ENCODE measurements around the gene TESMIN.

Gene TESMIN

GRCh38 chr11:68704887-68705286 is 46.4 kb downstream of the TESMIN start:
- DNase-seq: no peak

- DNase-seq: no peak
Observed at GRCh38 chr11:68698993-68699392, 52.3 kb downstream of the TESMIN start.

- DNase-seq: no peak
Observed at GRCh38 chr11:68695531-68695930, 55.8 kb downstream of the TESMIN start.

DNA sequence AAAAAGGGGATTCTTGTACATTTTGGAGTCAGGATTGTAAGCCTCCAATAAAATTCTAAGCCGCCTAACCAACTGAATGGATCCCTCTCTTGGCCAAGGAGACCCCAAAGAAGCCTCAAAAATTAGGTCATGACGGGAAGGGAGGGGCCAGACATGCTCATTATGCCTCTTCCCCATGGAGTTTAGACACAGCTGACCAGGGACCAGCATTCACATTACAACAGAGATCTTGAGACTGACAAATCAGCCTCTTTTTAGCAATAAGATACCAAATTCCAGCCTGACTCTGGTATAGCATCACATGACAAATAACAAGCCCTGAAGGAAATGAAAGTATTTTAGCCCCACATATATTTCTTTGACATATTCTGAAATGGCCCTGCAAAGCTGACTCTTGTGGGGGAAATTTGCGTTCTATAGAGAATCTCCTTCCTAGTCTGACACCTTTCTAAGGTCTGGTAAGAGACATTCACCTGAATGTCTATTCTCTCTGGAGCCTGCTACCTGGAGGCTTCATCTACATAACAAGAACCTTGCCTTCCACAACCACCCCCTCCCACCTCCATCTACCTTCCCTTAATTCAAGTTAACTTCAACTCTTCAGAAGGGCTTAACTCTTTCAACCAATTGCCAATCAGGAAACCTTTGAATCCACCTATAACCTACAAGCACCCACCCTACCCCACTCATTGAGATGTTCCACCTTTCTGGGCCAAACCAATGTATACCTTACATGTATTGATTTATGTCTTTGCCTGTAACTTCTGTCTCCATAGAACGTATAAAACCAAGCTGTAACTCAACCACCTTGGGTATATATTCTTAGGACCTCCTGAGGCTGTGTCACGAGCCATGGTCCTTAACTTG is 56.7 kb downstream of the TESMIN start:
- no peak for DNase-seq

DNA sequence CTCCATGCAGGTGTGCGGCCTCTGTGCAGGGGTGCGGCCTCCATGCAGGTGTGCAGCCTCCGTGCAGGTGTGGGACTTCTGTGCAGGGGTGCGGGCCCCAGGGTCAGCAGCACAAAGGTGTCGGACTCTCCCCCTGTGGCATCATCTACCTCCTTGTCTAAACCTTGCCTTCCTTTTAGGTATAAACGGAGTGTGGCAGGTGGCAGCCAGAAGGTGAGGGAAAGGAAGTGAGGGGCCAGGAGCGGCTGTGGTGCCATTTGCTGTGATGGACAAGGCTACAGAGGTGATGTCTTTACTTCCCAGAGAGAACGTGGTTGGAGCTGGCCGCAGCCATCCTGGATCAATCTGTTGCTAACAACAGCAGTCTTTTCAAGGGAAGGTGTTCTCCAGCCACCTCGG is 57.8 kb downstream of the TESMIN start:
- no peak for DNase-seq

GRCh38 chr11:68692871-68693483 is 58.3 kb downstream of the TESMIN start:
- no peak for DNase-seq

DNA sequence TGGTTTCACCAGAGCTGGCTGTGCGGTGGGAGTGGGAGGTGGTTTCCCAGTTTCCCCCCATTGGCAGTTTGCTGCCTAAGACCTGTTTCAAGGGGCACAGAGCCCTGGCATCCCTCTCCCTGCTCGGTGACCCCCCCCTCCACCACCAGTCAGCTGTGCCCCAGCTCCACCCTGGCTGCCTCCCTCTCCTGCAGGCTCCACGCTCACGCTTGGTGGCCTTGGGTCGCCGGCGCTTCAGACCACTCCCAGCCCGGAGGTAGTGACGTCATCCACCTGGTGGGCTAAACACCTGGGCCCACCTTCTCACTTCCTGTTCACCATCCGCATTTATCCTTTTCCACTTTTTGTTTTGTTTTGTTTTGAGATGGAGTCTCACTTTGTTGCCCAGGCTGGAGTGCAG is 59.2 kb downstream of the TESMIN start:
- DNase-seq: no peak

- no peak for DNase-seq
Observed at GRCh38 chr11:68691402-68691784, 59.9 kb downstream of the TESMIN start.

- no peak for DNase-seq
Observed at GRCh38 chr11:68690671-68691401, 60.5 kb downstream of the TESMIN start.

DNA sequence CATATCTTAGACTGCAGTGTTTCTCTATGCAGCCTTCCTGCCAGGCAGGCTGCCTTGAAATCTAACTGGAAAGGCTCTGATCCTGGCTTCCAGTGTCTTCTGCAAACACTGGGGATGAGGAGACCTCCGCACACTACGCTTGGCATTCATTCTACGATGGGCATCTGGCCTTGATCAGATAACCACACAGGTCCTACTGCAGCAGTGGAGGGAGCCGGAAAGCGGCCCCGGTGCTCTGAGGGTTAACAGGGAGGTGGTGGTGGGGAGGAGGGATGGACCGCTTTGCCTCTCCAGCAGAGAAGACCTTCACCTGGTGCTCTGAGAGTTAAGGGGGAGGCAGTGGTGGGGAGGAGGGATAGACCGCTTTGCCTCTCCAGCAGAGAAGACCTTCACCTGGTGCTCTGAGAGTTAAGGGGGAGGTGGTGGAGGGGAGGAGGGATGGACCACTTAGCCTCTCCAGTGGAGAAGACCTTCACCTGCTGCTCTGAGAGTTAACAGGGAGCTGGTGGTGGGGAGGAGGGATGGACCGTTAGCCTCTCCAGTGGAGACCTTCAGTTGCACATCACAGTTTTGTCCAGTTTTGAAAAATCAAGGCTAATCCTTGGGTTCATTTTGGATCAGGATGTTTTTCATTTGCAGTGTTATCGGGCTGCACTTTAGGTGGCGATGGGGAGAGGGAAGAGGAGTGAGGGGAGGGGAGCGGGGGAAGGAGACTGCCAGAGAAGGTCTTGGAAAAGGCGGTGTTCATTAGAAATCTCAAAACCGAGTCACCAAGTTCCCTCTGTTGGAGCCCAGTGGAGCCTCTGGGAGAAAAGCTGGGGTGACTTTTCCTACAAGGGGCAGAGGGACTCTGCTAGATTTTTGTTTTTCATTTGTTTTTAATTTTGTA is 61.3 kb downstream of the TESMIN start:
- no peak for DNase-seq

DNA sequence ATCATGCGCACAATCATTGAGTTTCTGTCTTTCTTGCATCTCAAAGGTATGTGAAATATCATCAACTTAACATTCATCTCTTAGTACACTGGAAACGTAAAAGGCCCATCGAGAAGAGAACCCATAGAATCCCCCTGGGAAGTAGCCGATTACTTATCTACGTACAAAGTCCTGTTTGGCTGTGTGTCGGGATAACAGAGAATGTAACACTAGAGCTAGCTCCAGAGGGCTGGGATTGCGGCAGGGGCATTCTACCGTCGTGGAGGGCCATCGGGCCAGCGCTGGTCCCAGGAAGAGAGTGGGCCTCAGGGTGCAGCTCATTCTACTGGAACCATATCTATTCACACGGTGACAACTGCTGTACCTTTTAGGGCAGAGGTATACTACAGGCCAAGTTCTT is 62.4 kb downstream of the TESMIN start:
- DNase-seq: no peak

DNA sequence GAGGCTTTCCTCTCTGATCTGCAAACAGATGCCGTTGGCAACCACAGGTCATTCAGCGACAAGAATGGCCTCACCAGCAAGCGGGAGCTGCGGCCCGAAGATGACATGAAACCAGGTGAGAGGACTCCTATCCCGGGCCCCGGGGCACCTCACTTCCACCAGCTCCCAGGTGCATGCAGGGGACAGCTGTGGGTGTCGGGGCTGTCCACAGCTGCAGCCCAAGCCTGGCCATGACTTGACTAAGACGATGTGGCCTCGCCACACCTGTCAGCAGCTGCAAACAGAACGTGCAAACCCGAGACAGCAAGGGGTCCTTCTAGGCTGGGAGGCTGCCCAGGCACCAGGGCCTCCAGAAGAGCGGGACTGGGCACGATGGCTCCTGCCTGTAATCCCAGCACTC is 63.3 kb downstream of the TESMIN start:
- no peak for DNase-seq

DNA sequence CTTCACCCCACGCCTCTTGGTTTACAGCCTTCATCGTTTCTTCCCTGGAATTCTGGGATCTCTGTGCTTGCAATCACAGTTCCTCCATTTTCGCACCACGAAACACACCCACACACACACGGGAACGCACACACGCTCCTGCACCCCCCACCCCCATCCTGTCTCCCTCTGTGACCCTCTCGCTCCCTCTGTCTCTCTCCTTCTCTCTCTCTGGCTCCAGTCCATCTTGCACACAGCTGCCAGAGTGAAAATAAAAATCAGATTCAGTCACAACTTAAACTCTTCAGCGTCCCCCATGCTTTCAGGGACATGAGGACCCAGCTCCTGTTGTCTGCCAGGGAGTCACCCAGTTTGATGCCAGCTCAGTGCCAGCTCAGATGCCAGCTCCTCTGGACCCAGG is 64.0 kb downstream of the TESMIN start:
- DNase-seq: no peak

DNA sequence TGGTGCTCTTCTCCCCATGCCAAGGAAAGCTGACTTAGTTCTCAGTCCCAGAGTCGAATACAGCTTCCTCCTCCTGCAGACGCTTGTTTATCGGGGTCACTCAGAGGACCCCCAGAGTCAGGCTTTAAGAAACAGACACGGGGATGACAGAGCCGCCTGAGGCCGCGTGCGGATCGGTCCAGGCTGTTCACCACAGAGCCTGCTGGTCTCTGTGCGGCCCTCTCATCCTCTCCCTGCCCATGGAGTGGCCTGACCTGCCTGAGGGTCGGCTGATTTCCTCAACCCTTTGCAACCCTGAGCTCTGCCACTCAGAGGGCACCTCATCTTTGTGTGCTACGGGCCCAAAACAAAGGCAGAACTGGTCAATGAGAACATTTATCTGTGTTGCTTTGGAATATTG is 64.8 kb downstream of the TESMIN start:
- no peak for DNase-seq

DNA sequence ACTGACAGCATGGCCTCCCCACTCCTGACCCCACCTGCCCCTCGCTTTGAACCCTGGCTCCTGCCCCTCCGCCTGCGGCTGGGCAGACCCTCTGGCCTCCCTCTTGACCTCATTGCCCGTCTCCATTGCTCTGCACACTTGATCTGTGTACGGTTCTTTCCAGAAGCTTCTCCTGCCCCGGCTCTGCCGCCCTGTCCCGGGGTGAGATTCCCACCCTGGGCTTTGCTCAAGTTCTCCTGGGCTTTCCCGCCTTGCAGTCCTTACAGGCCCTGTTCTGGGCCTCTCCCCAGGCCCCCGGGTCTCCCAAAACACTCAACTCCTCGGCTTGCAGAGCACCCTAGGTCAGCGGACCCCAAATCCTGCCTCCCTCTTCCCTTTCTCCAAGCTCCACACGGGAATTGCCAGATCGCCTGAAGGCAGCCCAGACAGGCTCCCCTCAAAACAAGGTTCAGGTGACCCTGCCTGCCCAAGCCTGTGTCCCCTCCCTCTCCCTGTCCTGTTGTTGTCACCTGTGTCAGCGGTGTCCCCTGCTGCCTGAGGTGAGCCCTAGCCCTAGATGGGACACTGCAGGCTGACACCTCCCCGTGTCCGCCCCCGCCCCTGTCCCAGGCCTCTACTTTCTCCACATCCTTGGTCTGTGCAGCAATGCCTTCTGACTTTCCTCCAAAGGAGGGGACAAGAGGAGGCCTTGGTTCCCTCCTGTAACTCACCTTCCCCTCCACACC is 65.5 kb downstream of the TESMIN start:
- no peak for DNase-seq

DNA sequence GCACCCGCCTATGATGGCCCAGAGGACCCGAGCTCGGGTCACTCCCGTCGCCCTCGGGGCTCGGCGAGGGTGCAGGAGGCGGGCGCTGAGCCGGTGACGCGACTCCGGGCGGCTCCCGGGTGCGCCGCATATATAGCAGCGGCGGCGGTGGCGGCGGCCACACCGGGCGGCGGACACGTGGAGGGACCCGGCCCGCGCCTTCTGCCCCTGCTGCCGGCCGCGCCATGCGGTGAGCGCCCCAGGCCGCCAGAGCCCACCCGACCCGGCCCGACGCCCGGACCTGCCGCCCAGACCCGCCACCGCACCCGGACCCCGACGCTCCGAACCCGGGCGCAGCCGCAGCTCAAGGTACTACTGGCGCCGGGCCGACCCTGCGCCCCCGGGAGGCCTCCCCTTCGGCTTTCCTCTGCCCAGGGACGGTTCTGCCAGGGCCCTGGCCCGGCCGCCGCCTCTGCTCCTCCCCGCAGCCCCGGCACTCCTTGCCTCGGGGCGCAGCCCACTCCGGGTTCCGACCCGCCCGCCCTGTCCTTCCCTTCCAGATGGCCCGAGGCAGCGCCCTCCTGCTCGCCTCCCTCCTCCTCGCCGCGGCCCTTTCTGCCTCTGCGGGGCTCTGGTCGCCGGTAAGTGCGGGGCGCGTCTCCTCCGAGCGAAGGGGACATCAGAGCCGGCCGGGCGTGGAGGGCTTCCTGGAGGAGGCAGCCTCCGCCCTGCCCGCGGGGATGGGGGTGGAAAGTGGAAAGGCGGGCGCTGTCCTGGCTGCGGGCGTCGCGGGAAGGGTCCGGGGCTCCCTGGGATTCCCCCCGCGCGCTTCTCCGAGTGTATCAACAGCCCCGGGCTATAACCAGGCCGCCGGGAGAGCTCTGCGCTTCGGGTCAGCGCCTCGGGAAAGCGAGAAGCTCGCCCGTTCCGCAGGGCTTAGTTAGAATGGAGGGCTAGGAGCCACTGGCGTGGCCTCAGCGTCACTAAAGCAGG is 66.6 kb downstream of the TESMIN start, which contains the start of gene GAL:
GAL (plus strand) TSS at position 160 of the 972 bp plus-strand sequence; CDS start at position 540, 380 bp downstream.
- DNase-seq: no peak

DNA sequence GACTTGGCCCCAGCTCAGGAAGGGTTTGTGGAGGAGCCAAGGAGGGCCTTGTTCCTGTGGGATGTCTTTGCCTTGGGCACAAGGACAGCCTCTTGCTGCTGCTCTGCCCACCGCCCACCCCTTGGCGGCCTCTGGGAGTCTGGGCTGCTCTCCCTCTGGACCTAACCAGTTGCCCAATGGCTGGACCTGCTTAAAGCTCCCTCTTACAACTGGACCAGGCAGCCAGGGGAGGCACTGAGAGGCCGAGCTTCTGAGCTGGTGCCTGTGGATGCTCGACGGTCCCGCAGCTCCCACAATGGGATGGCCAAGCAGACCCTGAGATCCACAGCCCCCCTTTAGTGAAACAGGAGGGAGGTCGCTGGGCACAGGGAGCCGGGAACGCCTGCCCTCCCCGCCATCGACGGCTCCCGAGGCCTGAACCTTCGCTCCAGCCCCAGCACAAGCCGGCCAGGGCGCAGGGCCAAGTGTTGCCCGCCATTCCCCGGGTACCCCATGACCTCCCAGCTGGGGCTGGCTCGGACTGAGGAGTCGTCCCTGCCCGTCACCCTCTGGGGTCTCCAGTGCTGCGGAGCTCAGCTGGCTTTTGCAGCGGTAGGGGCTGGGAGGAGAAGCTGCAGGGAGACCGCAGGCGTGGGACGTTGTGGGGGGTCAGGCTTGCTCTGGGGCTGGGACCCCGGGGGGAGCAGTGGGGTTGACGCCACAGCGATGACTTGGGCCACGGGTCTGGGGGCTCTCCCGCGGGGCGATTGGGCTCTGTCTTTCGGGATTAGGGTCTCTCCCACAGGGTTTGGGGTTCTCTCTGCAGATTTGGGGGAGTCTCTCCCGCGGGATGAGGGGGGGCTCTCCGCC is 67.6 kb downstream of the TESMIN start:
- no peak for DNase-seq

- DNase-seq: no peak
Observed at GRCh38 chr11:68683121-68683520, 68.2 kb downstream of the TESMIN start.

- no peak for DNase-seq
Observed at GRCh38 chr11:68682531-68682961, 68.8 kb downstream of the TESMIN start.
